Mesodermal cell (in vitro differentiated cells): Measurements from ENCODE around the gene MSH5.
A peak's percentile ranks its signal among the peaks of the same experiment; 100 is the strongest.
"Not testable (repeated sequence)": the region's sequence is repeated elsewhere in the genome, so short reads cannot be mapped to it uniquely, and the experiment has no call there.

ENCODE experiments used
- H3K27ac ChIP-seq: 2 replicates; pipeline ENCODE4 v1.7.0; 2013; ENCODE audit warnings: mild to moderate bottlenecking, low read depth, low read length, moderate library complexity; ENCODE audit not compliant: severe bottlenecking
- H3K36me3 ChIP-seq: 2 replicates; pipeline ENCODE4 v1.7.1; 2013; ENCODE audit warnings: mild to moderate bottlenecking, low read length, moderate library complexity; ENCODE audit not compliant: control insufficient read depth, insufficient read depth
- H3K4me1 ChIP-seq: one replicate; pipeline ENCODE4 v1.7.1; 2013; ENCODE audit warnings: mild to moderate bottlenecking, low read length; ENCODE audit not compliant: insufficient read depth, control insufficient read depth, poor library complexity, severe bottlenecking
- H3K4me3 ChIP-seq: 2 replicates; pipeline ENCODE4 v1.7.0; 2013; ENCODE audit warnings: low read length, control low read depth, mild to moderate bottlenecking; ENCODE audit not compliant: insufficient read depth, poor library complexity, severe bottlenecking; ENCODE audit errors: extremely low read depth
- H3K9me3 ChIP-seq: 2 replicates; pipeline ENCODE4 v1.7.1; 2013; ENCODE audit warnings: mild to moderate bottlenecking, low read length, moderate library complexity; ENCODE audit not compliant: control insufficient read depth
- WGBS, 2 experiments: methylation state at CpG; one replicate each; pipeline ENCODE4 v1.1.5; 2013; ENCODE audit warnings: missing lambda C conversion rate in 2 of 2; ENCODE audit not compliant: insufficient coverage in 2 of 2; 5-methylcytosine and 5-hydroxymethylcytosine counted together

Gene MSH5

GRCh38 chr6:31780507-31781243 is 40.9 kb downstream of the MSH5 start:
- Histone ChIP-seq H3K27ac (no peak overlapping the region), H3K36me3 (peaks cover 69% of the 10 kb centered on the region), H3K4me3 (no peak overlapping the region), H3K4me1 (peaks cover 12% of the 10 kb centered on the region), H3K9me3 (no peaks in the 10 kb centered on the region)
- 93 to 94% methylated on average over 13 to 18 of the region's 20 CpGs for WGBS, 2 experiments

- no peak overlapping the region for H3K4me3 ChIP-seq
- H3K4me1 ChIP-seq: peaks cover 11% of the 10 kb centered on the region
- no peaks in the 10 kb centered on the region for H3K9me3 ChIP-seq
- H3K27ac ChIP-seq: no peak overlapping the region
- H3K36me3 ChIP-seq: peaks cover 76% of the 10 kb centered on the region
- WGBS, 2 experiments: 93 to 97% methylated on average over 15 to 17 of the region's 23 CpGs
These were observed 41.7 kb downstream of the MSH5 start for GRCh38 chr6:31781244-31782125.

- Histone ChIP-seq H3K9me3 (no peaks in the 10 kb centered on the region), H3K27ac (no peak overlapping the region), H3K4me1 (peaks cover 3% of the 10 kb centered on the region), H3K4me3 (no peak overlapping the region), H3K36me3 (peaks cover 84% of the 10 kb centered on the region)
- 95 to 96% methylated on average over 32 of the region's 32 CpGs for WGBS, 2 experiments
These were observed 42.5 kb downstream of the MSH5 start for GRCh38 chr6:31782126-31782855.

DNA sequence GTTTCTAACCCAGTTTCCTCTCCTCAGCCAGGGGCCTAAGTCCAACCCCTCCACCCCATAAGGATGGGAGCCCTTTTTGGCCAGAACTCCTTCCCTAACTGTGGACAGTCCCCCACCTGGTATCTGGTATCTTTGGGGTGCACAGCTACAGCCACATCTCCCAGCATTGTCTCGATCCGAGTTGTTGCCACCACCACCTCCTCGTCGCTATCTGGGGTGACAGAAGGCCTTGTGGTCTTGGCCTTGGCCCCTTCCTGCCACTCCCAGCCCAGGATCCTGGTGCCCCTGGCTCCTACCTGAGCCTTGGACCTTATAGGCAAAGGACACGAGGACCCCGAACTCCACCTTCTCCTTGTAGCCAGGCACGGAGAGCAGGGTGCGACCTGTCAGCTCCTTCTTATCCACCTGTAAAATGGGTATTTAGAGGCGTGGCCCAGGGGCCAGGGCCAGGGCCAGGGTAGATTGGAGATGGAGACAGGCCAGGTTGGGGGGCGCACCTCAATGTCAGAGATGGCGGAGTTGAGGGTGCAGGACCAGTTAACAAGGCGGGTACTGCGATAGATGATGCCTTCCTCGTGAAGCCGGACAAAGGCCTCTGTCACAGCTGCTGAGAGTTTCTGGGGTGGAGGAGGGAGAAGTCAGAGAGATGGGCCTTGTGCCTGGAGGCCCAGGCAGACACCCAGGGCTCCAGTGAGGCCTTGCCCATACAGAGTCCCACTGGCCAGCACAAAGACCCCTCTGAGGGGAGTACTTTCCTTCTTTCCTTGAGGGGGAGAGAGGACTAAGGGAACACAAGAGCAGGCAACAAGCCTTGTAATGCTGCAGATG is 44.5 kb downstream of the MSH5 start:
- WGBS, 2 experiments: 92 to 93% methylated on average over 11 to 12 of the region's 15 CpGs

GRCh38 chr6:31785475-31785874 is 45.7 kb downstream of the MSH5 start:
- Histone ChIP-seq H3K27ac (no peak overlapping the region), H3K4me3 (no peak overlapping the region), H3K36me3 (peaks cover 88% of the 10 kb centered on the region), H3K4me1 (no peaks in the 10 kb centered on the region), H3K9me3 (no peaks in the 10 kb centered on the region)
- 88 to 98% methylated on average over 6 to 8 of the region's 11 CpGs for WGBS, 2 experiments

More for the DNA sequence above, 44.5 kb downstream of the MSH5 start:
- no peaks in the 10 kb centered on the region for H3K9me3 ChIP-seq
- H3K4me1 ChIP-seq: no peaks in the 10 kb centered on the region
- peaks cover 86% of the 10 kb centered on the region for H3K36me3 ChIP-seq
- no peak overlapping the region for H3K27ac ChIP-seq
- no peak overlapping the region for H3K4me3 ChIP-seq

DNA sequence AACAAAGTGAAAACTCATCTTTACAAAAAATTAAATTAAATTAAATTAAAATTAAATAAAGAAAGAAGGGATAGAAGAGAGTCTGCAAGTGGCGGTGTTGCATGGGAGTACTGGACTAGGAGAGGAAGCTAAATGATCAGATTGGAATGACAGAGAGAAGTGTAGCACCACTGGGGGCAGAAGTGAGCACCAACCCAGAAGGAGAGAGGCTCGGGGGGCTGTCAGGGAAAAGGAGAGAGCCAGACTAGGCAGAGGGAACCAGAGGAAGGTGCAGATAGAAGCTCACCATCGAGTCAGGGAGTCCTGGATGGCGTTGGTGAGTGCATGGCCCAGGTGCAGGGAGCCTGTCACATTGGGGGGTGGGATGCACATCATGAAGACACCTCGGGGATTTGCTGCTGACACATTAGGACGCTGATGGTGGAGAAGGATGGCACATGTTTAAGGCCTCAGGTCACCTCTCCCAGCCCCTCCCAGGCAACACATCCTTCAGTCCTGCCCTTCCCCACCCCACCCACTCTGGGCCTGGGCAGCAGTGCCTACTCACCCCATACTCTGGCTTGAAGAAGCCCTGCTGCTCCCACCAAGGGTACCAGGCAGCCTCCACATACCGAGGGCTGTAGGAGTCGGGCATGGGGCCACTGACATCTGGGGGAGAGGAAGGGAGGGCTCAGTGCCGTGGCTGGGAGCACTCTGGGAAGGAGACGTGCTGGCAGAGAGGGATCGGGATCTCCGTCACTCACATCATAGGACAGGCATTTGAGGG is 51.7 kb downstream of the MSH5 start:
- Histone ChIP-seq H3K9me3 (no peaks in the 10 kb centered on the region), H3K4me3 (no peak overlapping the region), H3K36me3 (peaks cover 62% of the 10 kb centered on the region), H3K27ac (no peak overlapping the region), H3K4me1 (peaks cover 14% of the 10 kb centered on the region)
- 59 to 76% methylated on average over 8 to 10 of the region's 12 CpGs for WGBS, 2 experiments

DNA sequence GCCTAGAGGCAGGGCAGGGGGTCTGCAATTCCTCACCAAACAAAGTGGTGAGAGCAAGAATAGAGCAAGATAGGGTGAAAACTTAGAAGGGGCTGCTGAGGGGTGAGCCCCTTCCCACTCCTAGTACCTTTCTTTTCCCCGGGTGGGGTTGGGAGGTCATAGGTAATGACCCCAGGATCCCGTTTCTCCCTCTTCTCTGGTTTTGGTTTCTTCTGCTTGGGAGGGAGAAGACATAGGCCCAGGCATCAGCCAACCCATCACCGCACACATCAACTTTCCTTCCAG is 52.2 kb downstream of the MSH5 start:
- Histone ChIP-seq H3K4me3 (no peak overlapping the region), H3K36me3 (peaks cover 59% of the 10 kb centered on the region), H3K9me3 (no peaks in the 10 kb centered on the region), H3K27ac (no peak overlapping the region), H3K4me1 (peaks cover 14% of the 10 kb centered on the region)
- 100% methylated on average over 1 of the region's 3 CpGs for WGBS, 2 experiments

- WGBS, 2 experiments: 94 to 96% methylated on average over 7 to 10 of the region's 12 CpGs
These were observed 53.0 kb downstream of the MSH5 start for GRCh38 chr6:31792761-31793171.

DNA sequence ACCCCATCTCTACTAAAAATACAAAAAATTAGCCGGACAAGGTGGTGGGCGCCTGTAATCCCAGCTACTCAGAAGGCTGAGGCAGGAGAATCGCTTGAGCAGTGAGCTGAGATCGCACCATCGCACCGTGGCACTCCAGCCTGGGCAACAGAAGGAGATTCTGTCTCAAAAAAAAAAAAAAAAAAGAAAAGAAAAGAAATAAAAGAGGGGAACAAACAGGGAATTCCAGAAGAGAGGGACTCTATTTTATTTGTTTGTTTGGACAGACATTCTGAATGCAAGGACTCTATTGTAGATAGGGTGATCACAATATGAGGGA is 54.1 kb downstream of the MSH5 start:
- not testable (repeated sequence) for H3K9me3 ChIP-seq, H3K27ac ChIP-seq
- H3K4me1 ChIP-seq: peaks cover 14% of the 10 kb centered on the region
- peak overlapping the region; percentile 82 for H3K4me3 ChIP-seq
- H3K36me3 ChIP-seq: peaks cover 62% of the 10 kb centered on the region
- 88 to 94% methylated on average over 4 to 6 of the region's 6 CpGs for WGBS, 2 experiments

More at GRCh38 chr6:31792761-31793171, 53.0 kb downstream of the MSH5 start:
- H3K4me1 ChIP-seq: peaks cover 14% of the 10 kb centered on the region
- H3K9me3 ChIP-seq: no peaks in the 10 kb centered on the region
- peak overlapping the region; percentile 16 for H3K27ac ChIP-seq
- no peak overlapping the region for H3K4me3 ChIP-seq
- peaks cover 59% of the 10 kb centered on the region for H3K36me3 ChIP-seq
